CMK (cell line): Measurements from ENCODE around the gene PHF24.

Experiments
- DNase-seq: peaks from one replicate; pipeline ENCODE4 v3.0.0-alpha.2; 2010; ENCODE audit warnings: low read depth

The PHF24 gene

DNA sequence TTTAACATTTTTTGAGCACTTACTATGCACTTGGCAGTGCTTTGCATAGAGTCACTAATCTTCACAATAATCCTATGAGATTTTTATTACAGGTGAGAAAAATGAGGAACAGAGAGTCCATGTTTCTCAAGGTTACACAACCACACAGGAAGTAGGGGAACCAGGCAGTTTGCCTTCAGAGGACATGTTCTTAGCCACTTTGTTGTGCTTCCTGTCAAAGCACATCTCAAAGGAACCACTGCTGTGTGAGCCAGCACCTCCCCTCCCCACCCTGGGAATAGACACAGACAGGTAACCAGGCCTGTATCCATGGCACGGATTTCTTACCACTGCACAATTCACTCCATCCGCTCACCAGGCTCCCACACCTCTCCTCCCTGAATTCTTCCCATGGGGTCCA lies 25.1 kb downstream of the PHF24 start:
- no peak for DNase-seq

DNA sequence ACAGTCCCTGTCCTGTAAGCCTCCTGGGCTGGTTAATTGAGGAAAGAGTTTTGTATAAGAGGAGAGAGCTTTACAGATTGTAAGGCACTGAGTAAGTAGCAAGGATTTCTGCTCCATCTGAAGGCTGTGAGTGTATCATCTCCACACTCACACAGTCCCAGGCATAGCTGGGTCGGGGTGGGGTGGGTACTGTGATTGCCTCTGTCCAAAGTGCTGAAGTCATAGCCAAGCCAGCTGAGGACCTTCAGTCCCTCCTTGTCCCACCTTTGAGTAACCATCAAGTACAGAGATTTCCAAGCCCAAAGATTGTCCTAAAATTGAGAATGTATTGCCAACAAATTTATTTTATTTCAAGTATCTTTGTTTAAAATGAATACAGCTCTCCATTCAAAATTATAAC lies 26.0 kb downstream of the PHF24 start:
- no peak for DNase-seq

DNA sequence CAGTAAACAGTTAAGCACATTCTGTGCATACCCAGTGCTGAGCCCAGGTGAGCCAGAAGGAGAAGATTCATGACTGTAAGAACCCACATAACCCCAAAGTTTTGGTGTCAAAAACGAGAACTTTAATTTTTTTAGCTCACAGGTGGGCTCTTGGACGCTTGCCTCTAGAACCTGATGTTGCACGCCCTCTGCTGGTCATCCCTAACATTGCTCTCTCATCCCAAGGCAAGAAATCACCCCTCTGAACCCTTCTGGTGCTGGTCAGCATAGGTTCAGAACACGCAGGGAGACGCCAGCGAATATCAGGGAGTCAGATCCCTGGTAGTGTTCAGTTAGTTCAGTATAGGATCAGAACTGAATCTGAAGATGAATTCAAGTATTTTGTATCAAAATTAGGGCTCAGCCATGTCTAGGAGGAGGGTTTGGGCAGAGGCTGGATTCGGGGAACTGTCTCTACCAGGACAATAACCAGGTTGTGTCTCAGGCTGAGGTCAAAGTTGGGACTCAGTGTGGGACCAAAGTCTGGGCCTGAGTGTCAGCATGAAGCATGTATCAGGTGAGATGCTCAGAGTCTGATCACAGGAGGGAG lies 27.3 kb downstream of the PHF24 start:
- no peak for DNase-seq

DNA sequence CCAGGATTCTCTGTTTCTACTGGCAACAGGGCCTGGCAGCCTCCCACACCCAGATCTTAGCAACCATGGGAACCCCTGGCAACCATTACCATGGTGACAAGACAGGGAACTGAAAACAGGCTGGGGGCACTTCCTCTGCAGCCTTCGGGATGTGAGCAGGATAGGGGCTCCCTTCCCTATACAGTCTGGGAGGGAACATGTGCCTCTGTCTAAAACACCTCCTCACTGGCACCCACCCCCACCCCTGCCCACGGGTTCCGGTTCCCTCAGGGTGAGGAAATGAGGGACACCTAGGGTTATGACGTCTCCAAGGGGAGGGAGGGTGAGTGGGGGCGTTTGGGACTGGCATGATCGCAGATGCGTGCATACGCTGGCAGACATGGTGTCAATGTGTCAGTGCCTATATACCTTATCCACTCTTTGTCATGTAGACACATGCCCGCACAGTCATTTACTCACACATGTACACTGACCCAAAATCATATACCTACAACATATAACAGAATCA lies 28.5 kb downstream of the PHF24 start:
- DNase-seq = no peak

DNA sequence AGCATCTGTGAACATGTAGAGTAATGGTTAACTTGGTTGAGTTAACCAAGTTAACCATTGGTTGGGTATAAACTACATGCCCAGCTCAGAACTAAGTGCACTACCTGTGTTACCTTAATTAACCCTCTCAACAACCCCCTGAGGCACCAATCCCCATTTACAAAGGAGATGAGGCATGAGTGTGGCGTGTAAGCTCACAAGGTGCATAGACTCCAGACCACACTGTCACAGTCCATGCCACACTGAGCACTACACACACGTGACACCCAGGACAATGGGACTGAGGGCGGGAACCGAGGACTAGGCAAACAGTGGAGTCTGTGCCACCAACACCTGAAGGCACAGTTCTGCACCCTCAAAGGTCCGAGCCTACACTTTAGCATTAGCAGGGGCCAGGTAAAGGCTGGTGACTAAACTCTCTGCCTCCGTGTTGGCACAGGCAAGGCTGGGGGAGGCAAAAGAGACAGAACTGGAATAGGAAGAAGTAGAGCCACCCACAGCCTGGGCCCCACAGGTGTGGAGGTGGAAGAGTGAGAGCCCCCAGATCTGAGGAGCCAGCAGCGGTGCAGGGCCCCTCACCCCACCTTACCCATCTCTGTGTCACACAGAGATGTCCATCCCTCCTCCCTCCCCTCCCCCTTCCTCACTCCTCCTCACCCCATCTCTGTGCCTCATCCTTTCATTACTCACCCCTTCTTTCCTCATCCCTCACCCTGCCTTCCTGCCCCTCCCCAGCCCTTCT lies 29.2 kb downstream of the PHF24 start:
- DNase-seq = no peak

DNA sequence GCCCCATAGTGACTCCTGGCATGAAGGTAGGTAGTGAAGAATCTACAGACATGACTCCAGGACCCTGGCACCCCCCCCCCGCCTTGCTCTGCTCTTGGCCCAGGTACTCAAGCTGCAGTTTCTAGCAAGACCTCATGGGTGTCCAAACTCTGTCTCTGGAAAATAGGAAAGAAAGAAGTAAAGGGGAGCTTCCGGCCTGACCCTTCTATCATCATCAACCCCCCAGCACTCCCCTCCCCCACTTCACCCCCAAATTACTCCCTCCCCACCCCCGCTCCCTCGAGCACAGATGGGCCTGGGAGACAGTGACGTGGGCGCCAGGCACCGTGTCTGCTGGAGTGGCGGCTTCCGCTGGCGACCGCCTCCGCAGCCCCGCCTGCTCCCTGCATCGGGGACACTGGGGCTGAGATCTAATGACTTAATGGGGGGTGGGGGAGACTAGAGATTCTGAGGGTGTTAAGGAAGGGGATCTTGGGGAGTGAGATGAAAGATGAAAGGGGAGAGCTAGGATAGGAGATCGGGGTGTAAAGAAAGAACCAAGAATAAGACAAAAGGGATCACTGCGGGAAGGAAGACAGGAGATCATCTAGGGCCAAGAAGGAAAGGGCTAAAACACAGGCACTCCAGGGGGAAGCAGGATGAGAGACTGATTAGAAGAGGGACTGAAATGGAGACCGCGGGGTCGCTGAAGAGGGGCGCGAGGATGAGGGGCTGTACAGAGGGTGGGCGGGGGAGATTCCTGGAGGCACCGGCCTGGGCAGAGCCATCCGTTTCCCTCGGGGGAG lies 30.3 kb downstream of the PHF24 start:
- no peak for DNase-seq

DNA sequence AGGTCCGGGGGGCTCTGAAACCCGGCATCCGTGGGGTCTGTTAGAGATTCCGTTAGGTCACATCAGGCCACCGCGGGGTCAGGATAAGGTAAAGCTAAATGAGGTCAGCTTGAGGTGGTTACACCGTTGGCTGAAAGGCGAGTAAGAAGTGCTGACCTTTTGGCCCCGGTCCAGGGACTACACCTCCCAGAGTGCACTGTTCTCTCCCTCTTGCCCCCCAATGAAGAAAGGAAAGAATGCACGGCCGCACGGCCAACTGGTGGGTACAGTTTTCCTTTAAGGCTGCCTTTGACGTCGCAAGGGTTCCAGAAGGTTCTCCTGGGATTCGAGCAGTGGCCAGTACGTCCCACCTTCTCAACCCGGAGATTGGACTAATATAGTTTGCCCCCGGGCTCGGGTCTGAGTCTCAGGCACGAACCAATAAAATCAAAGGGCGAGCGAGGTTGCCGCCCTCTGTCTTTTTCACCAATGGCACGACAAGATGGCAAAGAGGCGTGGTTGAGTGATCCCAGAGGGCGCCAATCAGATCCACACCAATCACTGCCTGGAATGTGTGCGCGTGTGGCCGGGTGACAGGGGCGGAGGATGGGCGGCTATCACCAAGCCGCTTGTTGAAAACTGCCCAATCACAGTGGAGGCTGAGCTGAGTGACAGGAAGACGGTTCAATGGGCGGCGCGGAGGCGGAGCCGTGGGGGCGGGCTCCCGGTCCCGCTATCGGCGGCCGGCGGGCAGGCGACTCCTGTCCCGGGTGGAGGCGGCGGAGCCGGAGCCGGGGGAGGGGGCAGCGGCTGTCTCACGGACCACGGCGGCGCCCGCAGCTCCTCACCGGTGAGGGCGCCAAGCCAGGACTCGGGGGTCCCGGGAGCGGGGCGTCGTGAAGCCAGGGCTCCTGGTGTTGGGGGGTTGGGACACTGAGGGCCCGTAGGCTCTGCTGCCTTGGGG lies 31.2 kb downstream of the PHF24 start, which contains the start of gene DNAJB5:
Gene DNAJB5 (plus strand): TSS at position 743 of the 943 bp plus-strand sequence. CDS start 886 bp downstream, outside the sequence.
- DNase-seq = peak; percentile 98

DNA sequence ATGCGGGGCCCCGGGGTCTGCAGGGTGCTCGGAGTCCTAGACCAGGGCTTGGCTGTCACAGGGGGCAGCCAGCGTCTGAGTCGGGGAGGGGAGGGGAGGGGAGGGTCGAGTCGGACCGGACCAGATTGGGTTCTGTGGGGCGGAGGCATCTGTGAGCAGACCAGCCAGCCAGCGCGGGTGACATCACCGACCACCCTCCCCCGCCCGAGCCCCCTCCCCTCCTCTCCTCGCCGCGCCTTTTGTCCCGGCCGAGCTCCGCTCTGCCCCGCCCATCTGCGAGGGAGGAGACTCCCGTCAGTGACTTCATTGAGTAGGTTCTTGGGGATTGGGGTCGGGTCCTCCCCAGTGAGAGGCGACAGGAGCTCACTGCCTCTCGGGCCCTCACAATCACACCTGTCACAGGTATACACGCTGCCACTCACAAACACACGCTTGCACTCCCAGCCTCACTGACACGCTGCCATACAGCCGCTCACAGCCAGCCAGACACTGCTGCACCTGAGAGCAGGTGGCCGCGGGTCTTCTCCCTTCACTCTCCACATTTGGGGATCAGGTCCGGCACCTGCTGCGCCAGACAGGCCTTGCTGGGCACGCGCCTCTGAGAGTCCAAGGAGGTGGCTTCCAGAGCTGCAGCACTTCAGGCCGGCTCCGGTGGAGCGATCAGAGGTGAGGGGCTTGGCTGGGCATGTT lies 32.0 kb downstream of the PHF24 start:
- no peak for DNase-seq

DNA sequence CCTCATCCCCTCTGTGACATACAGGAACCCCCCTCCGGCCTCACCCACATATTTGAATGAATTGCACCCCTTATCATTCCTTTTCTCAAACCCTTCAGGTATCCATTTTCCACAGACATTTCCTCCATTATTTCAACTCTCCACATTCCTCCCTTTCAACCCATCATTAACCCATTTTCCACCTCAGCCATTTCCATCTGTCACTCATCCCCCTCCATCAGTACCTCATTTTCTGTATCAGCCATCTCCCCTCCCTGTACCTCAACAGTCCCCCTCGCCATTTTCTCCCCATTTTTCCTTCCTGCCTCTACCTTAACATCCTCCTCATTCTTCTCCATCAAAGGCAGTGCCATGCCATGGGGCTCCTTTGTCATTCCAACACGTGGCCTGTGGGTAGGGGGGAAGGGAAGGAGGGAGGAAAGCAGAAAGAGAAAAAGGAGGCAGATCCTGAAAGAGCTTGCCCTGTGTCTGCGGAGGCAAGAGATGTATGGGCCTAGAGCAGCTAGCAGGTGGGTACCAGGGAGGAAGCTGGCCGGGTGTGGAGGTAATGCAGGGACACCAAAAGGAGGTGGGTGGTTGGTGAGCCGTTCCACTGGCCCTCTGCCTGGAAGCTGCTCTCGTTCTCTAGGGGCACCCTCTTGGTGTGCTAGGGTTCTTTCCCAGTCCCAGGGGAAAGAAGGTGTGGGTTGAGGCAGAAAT lies 33.0 kb downstream of the PHF24 start:
- no peak for DNase-seq

DNA sequence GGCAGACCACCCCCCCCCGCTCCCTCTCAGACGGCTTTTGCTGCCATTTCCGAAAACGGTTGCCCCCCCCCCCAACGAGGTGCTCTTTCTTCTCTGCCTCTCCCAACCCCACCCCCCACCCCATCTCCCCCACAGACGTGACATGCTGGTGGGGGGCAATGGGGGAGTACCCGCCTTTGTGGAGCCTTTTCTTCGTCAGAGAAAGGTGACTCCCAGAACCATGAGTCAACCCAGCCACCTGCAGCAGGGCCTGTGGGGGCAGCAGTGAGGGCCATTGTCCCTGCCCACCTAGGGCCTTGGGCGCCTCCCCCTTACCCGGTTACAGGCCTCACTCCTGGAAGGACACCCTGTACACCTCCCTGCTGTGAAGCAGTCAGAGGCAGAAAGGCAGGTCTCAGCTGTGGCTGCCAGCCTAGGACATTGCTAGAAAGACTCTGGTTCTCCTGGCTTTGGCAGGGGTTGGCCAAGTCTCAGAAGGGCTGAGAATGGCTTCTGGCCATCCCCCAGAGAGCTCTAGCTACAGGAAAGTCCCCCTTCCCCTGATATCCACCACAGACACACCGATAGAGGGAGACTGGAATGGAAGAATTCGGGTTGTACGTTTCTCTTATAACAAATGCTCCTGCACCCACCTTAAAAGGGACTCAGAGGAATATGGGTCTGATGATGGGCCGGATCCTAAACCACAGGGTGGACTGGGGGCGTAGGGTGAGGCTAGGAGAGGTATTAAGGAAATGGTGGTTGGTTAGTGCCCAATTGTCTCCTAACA lies 33.7 kb downstream of the PHF24 start:
- no peak for DNase-seq

DNA sequence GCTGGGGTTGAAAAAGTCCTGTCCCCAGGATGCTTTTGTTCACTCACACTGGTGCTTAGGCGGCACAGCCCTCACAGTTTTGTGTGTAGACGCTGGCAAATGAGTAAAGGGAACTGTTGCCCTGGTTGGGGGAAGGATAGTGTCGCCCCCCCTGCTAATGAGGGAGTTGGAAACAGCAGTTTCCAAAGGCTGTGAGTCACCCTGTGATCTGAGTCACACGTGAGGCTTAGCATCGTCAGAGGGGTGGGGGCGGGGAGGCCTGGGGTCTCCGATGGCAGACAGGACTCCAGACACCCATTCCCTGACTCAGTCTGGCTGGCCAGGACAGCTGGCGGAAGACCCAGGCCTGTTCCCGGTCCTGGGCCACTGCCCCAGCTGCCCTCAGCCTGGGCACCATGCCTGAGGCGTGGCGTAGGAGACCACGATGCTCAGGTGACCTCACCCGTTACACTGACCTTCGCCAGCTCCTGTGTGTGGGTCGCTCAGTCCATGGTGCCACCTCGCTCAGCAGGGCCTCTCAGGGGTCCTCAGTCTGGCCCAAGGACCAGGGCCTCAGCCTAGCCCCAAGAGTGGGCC lies 34.4 kb downstream of the PHF24 start:
- no peak for DNase-seq

DNA sequence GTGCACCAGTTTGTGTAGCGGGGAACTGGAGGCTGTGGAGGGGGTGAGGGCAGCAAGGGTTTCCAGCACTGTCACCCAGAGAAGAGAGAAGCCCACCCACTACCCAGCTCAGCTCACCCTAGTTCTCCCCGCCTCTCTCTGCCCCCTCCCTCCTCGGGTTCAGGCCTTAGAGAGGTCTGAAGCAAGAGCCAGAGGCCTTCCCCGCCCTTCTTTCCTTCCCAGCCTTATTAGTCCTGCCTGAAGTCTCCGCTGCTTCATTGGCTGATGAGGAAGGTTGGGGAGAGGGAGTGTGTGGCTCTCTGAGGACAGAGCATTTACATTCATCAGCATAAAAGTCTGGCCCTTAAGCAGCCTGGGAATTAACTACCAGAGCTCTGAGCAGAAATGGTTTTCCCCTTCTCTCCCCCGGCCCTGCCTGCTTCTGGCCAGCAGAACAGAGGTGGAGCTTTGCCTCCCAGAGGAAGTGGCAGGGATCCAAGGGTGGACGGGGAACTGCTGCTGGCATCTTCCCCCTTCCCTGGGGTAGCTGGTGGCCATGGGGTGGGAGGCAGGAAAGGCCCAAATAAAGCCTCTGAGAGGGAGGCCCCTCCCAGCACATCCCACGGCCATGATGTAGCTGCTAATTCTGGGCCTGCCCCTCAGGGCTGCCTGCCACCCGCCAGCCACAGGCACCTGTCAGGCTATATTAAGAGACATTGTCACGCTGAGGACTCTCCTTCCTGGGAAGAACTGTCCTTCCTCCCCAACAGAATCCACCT lies 35.6 kb downstream of the PHF24 start:
- no peak for DNase-seq

DNA sequence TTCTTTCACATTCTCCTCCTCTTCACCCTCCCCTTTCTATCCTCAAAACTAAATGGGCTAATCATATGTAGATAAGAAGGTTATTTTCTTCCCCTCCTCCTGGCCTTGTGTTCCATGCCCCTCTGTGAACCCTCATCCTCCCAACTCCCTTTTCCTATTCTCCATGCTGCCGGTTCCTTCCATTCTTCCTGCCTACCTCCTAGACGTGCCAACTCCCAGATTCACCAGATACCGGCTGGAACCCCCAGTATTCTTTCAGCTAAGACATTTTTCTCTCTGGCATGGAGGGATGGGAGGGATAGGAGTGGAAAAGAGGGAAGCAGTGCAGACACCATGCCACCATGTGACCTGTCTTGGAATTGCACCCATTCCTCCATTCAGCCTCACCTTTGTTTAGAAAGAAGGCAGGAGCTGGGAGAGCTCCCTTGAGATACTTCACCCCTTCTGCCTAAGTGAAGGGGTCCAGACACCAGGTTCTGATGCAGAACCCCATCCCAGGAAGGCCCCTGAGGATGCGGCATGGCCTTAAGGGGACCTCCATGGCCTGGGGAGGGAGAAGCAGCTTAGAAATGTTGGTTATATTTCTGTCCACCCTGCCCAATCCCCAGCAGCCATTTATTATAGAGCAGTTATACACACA lies 36.3 kb downstream of the PHF24 start:
- no peak for DNase-seq

DNA sequence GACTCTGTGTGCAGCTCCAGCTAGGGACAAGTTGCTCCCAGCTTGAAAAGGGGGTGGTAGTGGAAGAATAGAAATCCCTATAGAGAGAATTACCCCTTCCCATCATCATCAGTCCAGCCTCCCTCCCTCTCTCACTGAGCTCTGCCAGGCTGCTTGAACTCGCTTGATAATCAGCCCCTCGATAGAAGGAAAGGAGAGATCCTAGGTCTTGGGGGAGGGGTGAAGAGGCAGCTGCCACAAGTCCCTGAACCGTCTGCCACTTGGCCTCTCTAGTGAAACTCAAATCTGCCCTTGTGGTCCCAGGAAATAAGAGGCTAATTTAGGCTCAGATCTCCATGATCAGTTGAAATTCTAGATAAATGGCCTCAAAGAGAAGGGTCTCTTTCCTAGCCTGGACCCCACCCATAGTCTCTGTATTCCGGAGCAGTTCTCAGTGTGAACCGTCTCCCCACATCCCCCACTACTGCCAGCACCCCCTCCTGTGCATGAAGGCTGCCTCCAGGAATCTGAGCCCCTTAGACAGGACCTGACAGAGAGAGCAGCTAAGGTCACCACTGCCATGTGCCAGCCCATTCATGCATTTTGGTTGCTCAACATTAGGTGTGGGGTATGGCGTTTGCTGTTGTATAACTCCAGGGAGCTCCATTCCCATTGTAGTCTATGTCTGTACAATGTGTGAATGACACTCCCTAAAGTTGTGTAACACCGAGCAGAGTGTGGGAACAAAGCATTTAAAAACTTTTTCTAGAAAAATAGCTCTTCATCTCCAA lies 37.0 kb downstream of the PHF24 start:
- no peak for DNase-seq

DNA sequence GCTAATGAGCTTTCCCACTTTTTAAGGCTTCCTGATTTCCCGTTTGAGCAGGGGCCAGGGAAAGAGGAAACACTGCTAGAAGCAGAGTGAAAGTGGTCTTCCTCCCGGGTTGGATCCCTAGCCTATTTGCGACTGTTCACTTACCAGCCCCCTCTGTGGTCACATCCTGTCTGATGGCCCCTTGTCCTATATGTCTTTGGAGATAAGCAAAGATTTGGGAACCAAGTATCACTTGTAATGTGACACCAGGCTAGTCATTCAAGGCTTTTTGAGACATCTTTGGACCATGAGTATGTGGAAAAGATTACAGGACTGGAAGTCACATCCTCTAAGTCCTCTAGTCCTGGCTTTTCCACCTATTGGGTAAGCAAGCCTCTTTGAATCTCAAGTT lies 37.6 kb downstream of the PHF24 start:
- DNase-seq = no peak

DNA sequence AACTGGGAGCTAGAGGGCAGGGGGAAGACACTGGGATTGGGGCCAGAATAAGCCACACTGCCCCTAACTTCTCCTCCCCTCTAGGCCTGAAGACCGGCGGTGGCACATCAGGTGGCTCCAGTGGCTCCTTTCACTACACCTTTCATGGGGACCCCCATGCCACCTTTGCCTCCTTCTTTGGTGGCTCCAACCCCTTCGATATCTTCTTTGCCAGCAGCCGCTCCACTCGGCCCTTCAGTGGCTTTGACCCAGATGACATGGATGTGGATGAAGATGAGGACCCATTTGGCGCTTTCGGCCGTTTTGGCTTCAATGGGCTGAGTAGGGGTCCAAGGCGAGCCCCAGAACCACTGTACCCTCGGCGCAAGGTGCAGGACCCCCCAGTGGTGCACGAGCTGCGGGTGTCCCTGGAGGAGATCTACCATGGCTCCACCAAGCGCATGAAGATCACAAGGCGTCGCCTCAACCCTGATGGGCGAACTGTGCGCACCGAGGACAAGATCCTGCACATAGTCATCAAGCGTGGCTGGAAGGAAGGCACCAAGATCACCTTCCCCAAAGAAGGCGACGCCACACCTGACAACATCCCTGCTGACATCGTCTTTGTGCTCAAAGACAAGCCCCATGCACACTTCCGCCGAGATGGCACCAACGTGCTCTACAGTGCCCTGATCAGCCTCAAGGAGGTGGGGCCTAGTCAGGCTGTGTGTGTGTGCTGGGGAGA lies 38.3 kb downstream of the PHF24 start:
- DNase-seq = no peak

DNA sequence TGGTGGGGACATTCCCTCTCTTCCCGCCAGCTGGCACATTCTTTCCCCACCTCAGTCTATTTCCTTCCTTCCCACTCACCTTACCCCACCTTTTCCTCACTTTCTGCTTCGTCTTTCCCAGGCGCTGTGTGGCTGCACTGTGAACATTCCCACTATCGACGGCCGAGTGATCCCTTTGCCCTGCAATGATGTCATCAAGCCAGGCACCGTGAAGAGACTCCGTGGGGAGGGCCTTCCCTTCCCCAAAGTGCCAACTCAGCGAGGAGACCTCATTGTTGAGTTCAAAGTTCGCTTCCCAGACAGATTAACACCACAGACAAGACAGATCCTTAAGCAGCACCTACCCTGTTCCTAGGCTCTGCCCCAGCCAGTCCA lies 38.8 kb downstream of the PHF24 start:
- no peak for DNase-seq
